ENCODE data around the gene GLIS2.
"Not testable (repeated sequence)": the region's sequence is repeated elsewhere in the genome, so short reads cannot be mapped to it uniquely, and the experiment has no call there.

The GLIS2 gene

DNA sequence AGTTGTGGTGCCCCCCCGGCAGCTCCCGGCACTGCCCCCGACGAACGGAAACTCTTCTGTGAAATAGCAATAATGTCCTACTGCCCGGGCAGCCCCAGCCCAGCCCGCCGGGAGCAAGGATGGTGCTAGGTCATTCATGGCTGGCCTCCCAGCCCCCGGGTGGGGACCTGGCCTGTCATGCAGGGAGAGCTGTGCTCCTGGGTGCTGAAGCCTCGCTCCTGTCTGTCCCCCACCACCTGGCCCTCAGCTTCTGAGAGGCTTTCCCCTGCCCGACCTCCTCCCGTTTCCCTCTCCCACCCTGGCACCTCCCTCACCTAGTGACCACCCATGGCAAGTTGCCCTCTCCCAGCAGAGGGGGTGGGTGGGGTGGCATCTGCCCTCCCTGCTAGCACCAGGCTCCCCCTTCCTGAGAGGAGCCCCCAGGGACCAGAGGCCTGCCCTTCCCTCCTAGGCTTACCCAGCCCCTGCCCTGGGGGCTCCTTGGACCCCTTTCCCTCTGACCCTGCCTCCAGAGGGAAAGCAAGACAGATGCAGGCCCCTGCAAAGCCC is 21.7 kb downstream of the GLIS2 start:
- DNase-seq = no peak

DNA sequence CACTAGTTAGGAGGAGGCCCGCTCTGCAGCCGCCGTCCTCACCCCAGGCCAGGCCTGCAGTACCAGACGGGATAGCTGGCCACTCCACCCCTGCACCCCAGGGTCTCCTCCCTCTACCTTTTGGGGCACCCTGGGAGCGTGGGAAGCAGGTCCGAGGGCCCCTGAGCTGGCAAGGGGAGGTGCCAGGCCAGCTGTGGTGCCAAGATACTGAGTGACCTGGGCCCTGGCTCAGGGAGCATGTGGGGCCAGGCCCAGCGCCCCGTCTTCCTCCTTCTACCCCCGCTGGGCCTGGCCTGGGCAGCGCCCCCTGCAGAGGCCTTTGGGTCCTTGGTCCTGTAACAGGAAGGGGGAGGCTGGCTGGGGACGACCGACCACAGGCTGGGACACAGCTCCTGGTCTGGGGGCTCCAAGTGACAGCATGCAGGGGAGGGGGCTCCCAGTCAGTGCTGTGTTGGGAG is 22.3 kb downstream of the GLIS2 start:
- DNase-seq = no peak

- no peak for DNase-seq
Measured at GRCh38 chr16:4338712-4339299, 22.9 kb downstream of the GLIS2 start.

- no peak for DNase-seq
Measured at GRCh38 chr16:4339455-4339854, 23.6 kb downstream of the GLIS2 start.

- no peak for DNase-seq
Measured at GRCh38 chr16:4339909-4340308, 24.0 kb downstream of the GLIS2 start.

DNA sequence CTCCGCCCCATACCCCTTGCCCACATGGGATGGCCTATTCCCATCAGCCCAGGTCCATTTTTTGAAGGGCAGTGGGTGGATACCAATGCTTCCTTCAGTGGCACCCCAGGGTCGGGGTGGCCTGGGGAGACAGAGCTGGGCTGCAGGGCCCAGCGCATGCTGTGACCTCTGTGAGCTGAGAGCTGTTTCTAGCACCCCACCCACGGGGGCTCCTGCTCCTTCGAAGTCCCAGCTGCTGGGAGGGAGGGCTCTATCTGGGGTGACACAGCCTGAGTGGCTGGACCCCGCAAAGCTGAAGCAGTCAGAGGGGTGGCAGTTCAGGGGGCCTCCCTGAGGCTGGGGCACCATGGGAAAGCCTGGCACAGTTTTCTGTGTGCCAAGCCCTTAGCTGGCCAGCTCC is 24.6 kb downstream of the GLIS2 start:
- no peak for DNase-seq

- DNase-seq = no peak
Measured at GRCh38 chr16:4341250-4341649, 25.4 kb downstream of the GLIS2 start.

GRCh38 chr16:4342866-4343744 is 27.2 kb downstream of the GLIS2 start:
- DNase-seq = no peak

DNA sequence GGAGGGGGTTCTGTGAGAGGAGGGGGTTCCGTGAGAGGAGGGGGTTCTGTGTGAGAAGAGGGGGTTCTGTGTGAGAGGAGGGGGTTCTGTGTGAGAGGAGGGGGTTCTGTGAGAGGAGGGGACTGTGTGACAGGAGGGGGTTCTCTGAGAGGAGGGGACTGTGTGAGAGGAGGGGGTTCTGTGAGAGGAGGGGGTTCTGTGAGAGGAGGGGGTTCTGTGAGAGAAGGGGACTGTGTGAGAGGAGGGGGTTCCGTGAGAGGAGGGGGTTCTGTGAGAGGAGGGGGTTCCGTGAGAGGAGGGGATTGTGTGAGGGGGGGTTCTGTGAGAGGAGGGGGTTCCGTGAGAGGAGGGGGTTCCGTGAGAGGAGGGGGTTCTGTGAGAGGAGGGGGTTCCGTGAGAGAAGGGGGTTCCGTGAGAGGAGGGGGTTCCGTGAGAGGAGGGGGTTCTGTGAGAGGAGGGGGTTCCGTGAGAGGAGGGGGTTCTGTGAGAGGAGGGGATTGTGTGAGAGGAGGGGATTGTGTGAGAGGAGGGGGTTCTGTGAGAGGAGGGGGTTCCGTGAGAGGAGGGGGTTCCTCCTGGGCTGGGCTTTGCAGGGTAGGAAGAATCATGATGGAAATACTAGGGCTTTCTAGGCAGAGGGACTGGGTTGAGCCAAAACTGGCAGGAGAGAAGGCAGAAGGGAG is 28.6 kb downstream of the GLIS2 start:
- not testable (repeated sequence) for DNase-seq

DNA sequence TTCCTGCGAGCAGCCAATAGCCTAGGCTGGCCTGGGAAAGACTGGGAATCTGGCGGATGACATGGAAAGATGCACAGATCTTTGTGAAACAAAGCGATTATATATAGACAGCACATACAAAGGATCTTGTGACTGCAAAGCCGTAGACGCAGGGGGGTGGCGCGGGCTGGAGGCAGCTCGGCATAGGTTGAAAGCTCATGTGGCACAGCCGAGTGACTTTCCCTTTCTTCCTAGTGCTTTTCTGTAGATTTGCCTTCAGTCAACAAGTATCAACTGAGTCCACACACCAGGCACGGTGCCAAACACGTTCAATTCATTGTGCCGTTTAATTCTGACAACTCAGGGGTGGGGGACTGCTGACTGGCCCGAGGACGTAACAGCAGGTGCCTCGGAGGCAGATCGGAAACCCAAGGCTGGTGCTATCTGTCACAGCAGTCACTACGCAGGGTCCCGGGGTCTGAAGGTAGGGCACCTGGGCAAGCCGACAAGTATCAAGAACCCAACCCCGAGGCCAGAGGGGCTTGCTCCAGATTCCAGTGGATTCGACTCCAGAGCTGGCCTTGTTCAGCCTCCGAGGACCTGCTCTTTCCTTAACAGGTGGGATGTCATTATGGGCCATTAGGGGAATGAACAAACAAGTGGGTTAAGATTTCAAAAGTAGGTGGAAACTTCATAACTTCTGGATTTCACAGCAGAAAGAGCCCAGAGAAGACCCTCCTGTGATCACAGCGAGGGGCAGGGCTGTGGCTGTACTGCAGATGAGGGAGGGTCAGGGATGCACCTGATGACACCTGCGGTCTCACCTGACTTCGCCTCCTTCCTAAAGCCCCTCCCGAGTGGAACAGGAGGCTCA is 29.3 kb downstream of the GLIS2 start:
- DNase-seq = no peak

DNA sequence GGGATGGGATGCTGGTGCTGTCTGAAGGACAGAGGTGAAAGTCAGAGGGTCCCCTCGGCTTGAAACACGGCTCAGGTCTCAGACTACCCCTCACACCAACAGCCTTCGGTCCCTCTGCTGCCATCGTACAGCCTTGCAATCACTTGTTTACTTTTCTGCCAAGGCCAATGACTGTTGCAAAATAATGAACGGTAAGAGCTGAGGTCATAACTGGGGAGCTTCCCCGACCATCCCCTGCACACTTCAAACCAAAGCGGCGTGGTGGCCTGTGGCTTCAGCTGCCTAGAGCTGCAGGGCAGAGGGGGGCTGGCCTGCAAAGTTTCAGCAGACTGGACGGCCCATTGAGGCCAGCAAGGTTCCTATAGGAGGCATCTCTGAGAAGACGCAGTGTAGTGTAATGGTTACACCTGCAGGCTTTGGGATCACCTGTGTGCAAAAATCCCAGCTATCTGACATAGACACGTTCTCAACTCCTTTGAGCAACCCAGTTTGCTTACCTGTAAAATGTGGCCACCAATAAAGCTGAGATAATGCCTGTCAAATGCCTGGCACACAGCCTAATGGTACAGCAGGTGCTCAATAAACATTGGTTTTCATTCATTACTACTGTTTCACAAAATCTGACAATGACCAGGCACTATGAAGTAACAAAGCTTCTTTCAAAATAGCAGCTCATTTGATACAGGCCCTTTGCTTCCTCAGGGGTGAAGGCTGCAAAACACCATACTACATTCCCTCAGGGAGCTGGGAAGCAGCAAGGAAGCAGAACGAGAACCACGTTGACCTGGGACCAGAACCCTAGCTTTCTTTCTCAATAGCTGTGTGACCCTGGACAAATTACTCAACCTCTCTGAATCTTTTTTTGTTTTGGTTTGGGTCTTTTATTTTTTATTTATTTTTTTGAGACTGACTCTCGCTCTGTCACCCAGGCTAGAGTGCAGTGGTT is 30.2 kb downstream of the GLIS2 start:
- DNase-seq = peak; percentile 55 to 56

GRCh38 chr16:4347010-4347409 is 31.1 kb downstream of the GLIS2 start:
- peak; percentile 85 to 86 for DNase-seq

DNA sequence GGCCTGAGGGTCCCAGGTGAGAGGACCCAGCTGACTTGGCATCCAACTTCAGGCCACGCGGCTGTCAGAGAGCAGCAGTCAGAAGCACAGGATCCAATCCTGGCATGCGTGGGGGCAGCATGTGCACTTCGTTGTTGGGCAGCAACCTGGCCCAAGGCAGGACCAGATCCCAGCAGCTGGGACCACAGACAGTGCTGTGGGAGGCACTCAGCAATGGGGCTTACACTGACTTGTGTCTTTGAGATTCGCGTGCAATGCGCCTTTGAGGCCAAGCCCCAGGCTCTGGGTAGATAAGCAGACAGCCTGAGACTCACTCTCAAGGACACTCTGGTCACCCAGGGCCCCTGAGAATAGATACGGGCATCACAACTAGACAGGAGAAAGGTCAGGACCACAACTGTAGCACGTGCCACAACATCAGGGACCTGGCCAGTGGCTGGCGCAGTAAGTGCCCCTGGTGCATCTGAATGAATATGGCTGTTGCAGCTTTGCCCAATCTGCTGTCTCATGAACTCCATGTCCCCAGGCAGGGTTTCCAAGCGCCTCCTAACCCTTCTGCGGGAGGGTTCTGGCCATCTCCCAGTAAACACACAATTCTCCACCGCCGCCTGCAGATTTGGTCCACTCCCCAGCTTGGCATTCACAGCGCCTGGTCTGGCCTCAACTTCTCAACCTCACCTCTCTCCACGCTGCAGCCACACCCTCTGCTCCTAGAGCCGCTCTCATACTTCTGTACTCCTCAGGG is 32.1 kb downstream of the GLIS2 start:
- no peak for DNase-seq

DNA sequence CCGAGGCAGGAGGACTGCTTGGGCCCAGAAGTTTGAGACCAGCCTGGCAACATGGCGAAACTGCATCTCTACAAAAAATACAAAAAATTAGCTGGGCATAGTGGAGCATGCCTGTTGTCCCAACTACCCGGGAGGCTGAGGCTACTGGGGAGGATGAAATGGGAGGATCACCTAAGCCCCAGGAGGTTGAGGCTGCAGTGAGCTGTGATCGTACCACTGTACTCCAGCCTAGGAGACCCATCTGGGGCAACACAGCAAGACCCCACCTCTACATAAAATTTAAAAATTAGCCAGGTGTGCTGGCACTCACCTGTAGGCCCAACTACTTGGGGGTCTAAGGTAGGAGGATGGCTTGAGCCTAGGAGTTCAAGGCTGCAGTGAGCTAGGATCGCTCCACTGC is 33.5 kb downstream of the GLIS2 start:
- DNase-seq = no peak

DNA sequence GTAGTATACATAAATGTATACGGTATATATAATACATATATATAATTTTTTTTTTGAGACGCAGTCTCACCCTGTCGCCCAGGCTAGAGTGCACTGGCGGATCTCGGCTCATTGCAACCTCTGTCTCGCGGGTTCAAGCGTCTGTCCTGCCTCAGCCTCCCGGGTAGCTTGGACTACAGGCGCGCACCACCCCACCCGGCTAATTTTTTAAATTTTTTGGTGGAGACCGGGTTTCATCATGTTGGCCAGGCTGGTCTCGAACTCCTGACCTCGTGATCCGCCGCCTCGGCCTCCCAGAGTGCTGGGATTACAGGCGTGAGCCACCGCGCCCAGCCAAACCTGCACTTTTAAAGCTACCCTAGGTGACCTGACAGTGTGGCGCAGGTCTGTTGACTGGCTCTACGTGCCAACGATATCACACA is 34.5 kb downstream of the GLIS2 start:
- no peak for DNase-seq

- DNase-seq = peak; percentile 91 to 92
Measured at GRCh38 chr16:4350787-4351659, 35.2 kb downstream of the GLIS2 start, which contains the start of gene PAM16. Gene PAM16, minus strand, starts transcription at chr16:4351321. Its CDS starts 87 bp downstream, at chr16:4351234.

DNA sequence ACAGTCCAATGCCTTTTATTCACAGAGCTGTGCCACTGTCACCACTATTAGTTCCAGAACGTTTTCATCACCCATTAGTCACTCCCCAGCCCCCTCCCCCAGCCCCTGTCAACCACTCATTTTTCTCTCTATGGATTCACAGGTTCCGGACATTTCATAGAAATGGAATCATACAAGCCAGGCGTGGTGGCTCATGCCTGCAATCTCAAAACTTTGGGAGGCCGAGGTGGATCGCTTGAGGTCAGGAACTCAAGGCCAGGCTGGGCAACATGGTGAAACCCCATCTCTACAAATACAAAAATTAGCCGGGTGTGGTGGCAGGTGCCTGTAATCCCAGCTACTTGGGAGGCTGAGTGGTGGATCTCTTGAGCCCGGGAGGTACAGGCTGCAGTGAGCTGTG is 36.0 kb downstream of the GLIS2 start:
- DNase-seq = no peak

GRCh38 chr16:4352843-4353242 is 37.0 kb downstream of the GLIS2 start:
- no peak for DNase-seq

DNA sequence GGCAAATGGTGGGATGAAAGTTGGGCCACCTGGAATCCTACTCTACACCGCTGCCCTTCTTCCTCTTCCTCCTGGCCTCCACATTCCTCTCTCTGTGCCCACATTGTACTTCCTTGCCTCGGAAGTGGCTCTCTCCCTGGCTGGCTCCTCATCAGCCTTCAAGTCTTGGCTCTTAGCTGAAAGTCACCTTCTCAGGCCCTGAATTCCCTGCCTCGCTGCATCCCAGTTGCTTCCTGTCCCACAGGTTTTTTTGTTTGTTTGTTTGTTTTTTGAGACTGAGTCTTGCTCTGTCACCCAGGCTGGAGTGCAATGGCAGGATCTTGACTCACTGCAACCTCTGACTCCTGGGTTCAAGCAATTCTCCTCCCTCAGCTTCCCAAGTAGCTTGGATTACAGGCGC is 37.8 kb downstream of the GLIS2 start:
- no peak for DNase-seq
